Endothelial cell (in vitro differentiated cells): ENCODE measurements around the gene CAST. TPM values are rescaled to one million over a fixed set of nuclear protein-coding genes. Genes with fewer than 3 reads are reported as not detected.
"Not testable (repeated sequence)": the region's sequence is repeated elsewhere in the genome, so short reads cannot be mapped to it uniquely, and the experiment has no call there.

Experiments
- DNase-seq: peaks from one replicate; pipeline ENCODE4 v3.0.0; 2021; ENCODE audit warnings: low spot score
- H3K27ac Mint-ChIP-seq: one replicate; pipeline ENCODE4 v1.8.0; 2021; ENCODE audit warnings: mixed read lengths, inconsistent platforms; ENCODE audit not compliant: unreplicated experiment
- H3K27me3 Mint-ChIP-seq: one replicate; pipeline ENCODE4 v1.8.0; 2021; ENCODE audit warnings: mild to moderate bottlenecking, moderate library complexity, mixed read lengths, inconsistent platforms; ENCODE audit not compliant: unreplicated experiment
- H3K36me3 Mint-ChIP-seq: one replicate; pipeline ENCODE4 v1.8.0; 2021; ENCODE audit warnings: mild to moderate bottlenecking, low read depth, mixed read lengths, inconsistent platforms; ENCODE audit not compliant: unreplicated experiment
- H3K4me1 Mint-ChIP-seq: one replicate; pipeline ENCODE4 v1.8.0; 2021; ENCODE audit warnings: mild to moderate bottlenecking, mixed read lengths, inconsistent platforms; ENCODE audit not compliant: unreplicated experiment
- H3K4me3 Mint-ChIP-seq: one replicate; pipeline ENCODE4 v1.8.0; 2021; ENCODE audit warnings: mild to moderate bottlenecking, mixed read lengths, inconsistent platforms; ENCODE audit not compliant: unreplicated experiment
- H3K9me3 Mint-ChIP-seq: one replicate; pipeline ENCODE4 v1.8.0; 2021; ENCODE audit warnings: mixed read lengths, inconsistent platforms; ENCODE audit not compliant: unreplicated experiment
- long read RNA-seq: library from polyadenylated mRNA; unstranded; transcript quantifications from one replicate; pipeline ENCODE4 v2.0.0, GENCODE V29; 2020; ENCODE audit not compliant: unreplicated experiment
- total RNA-seq: library from RNA; stranded (reverse); fragmentation: NEBNext Ultra II Directional; extraction: Animal tissue kit (Norgen Biotek cat#: 25700); gene quantifications from one replicate; pipeline ENCODE4 v1.2.1, GENCODE V29; 2021; ENCODE audit not compliant: unreplicated experiment
- TF ChIP-seq, protein P1 (sequence below): fragments of 200-600 bp; sonication (generic); IDR thresholded peaks from one replicate; pipeline ENCODE4 v1.5.0; 2021; ENCODE audit warnings: antibody characterized with exemption; ENCODE audit not compliant: unreplicated experiment

CAST gene, protein sequence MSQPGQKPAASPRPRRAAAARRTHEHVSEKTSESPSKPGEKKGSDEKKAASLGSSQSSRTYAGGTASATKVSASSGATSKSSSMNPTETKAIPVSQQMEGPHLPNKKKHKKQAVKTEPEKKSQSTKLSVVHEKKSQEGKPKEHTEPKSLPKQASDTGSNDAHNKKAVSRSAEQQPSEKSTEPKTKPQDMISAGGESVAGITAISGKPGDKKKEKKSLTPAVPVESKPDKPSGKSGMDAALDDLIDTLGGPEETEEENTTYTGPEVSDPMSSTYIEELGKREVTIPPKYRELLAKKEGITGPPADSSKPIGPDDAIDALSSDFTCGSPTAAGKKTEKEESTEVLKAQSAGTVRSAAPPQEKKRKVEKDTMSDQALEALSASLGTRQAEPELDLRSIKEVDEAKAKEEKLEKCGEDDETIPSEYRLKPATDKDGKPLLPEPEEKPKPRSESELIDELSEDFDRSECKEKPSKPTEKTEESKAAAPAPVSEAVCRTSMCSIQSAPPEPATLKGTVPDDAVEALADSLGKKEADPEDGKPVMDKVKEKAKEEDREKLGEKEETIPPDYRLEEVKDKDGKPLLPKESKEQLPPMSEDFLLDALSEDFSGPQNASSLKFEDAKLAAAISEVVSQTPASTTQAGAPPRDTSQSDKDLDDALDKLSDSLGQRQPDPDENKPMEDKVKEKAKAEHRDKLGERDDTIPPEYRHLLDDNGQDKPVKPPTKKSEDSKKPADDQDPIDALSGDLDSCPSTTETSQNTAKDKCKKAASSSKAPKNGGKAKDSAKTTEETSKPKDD
- 105 TPM for total RNA-seq
- long read RNA-seq, full-length matches to known transcripts: 6 of 35 reads
- long read RNA-seq, partial matches to known transcripts: 16 of 35 reads
- long read RNA-seq, other reads (novel, unspliced or antisense): 13 of 35 reads

DNA sequence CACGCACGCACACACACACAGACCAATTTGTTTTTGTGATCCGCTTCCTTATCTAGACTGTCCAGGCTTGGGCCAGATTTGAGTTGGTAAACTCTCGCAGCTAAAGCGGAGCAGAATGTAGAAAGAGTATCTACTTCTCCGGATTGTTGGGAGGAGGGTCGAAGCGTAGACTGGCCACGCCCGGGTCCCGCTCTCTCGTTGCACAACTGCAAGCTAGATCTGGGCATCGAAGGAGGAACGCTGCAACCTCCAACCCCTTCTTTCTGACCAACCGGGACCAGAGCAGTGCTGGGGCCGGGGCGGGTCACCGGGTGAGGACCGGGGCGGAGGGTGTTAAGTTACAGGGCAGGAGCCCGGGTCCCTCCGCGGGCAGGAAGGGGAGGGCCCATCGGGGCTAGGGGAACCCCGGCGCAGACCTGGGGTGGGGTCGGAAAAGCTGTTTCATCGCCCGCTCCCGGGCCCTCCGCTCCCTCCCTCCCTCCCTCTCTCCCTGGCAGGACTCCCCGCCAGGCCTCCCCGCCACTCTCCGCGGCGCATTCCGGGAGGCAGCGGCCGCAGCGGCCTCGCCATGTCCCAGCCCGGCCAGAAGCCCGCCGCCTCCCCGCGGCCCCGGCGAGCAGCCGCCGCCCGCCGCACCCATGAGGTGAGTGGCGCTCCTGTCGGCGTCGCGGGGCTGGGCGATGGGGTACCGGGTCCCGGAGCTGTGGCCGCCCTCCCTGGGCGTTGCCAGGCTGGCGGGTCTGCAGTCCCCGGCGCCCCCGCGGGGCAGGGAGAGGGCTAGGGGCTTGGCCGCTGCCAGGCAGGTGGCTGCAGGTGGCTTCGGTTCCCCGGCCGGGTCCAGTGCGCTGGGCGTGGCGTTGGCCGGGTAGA, at the start of gene CAST:
Gene CAST, plus strand, starts transcription at position 522 of the 870 bp plus-strand sequence. Its CDS starts 47 bp downstream, at position 569.
- Mint-ChIP-seq H3K4me1 (peaks cover 11% of the 10 kb centered on the region), H3K27ac (peak within 1 kb of the TSS; percentile 83), H3K36me3 (no peaks in the 10 kb centered on the region), H3K27me3 (peaks cover 5% of the 10 kb centered on the region), H3K4me3 (peak within 1 kb of the TSS; percentile 95), H3K9me3 (no peaks in the 10 kb centered on the region)
- TF ChIP-seq, protein P1, sequence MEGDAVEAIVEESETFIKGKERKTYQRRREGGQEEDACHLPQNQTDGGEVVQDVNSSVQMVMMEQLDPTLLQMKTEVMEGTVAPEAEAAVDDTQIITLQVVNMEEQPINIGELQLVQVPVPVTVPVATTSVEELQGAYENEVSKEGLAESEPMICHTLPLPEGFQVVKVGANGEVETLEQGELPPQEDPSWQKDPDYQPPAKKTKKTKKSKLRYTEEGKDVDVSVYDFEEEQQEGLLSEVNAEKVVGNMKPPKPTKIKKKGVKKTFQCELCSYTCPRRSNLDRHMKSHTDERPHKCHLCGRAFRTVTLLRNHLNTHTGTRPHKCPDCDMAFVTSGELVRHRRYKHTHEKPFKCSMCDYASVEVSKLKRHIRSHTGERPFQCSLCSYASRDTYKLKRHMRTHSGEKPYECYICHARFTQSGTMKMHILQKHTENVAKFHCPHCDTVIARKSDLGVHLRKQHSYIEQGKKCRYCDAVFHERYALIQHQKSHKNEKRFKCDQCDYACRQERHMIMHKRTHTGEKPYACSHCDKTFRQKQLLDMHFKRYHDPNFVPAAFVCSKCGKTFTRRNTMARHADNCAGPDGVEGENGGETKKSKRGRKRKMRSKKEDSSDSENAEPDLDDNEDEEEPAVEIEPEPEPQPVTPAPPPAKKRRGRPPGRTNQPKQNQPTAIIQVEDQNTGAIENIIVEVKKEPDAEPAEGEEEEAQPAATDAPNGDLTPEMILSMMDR: no peak
- DNase-seq: peak; percentile 72

GRCh38 chr5:96614110-96614691, 48.0 kb upstream of the CAST start:
- DNase-seq: peak; percentile 55
- Mint-ChIP-seq H3K4me1 (peaks cover 5% of the 10 kb centered on the region), H3K4me3 (no peak overlapping the region), H3K9me3 (no peaks in the 10 kb centered on the region), H3K27me3 (no peaks in the 10 kb centered on the region), H3K27ac (no peak overlapping the region), H3K36me3 (peaks cover 4% of the 10 kb centered on the region)
- TF ChIP-seq, protein P1: peak; percentile 56

DNA sequence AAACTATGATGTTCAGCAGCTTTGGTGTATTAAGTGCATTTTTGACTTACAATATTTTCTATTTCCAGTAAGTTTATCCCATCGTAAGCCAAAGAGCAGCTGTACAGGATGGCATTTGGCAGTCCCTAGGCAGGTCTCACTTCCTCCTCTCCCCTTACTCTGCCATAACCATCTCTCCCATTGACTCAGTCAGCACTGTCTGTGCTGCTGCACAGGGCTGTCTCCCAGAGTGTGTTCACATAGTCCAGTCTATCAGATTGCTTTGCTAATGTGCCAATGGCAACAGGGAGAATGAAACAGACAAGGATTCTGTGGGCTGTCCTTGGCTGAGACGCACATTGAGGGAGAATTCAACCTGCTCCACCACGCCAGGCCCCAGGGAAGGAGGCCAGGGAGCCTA, 47.0 kb upstream of the CAST start:
- TF ChIP-seq, protein P1: no peak
- Mint-ChIP-seq H3K27me3 (no peaks in the 10 kb centered on the region), H3K36me3 (peaks cover 4% of the 10 kb centered on the region), H3K27ac (no peak overlapping the region), H3K9me3 (no peaks in the 10 kb centered on the region), H3K4me3 (no peak overlapping the region), H3K4me1 (peaks cover 5% of the 10 kb centered on the region)
- no peak for DNase-seq

DNA sequence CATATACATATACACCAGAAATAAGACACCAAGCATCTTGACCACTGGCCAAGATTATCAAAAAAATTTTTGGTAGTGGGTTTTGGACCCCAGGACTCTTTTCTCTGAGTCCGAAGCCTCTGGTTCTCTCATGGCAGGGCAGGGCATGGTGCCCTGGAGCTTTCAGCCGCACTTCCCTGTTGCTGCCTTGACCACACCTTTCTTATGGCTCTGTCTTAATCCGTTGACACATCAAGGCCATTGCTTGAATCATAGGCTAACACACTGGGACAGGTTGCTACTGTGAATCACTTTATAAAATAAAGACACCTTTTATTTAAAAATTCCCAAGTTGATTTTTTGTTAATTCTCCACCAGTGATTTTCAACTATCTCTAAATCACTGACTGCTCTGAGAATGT, 45.4 kb upstream of the CAST start:
- Mint-ChIP-seq H3K27me3 (no peaks in the 10 kb centered on the region), H3K36me3 (peaks cover 4% of the 10 kb centered on the region), H3K4me1 (peaks cover 5% of the 10 kb centered on the region), H3K27ac (no peak overlapping the region), H3K4me3 (no peak overlapping the region), H3K9me3 (no peaks in the 10 kb centered on the region)
- TF ChIP-seq, protein P1: no peak
- DNase-seq: no peak

- H3K4me3 Mint-ChIP-seq, H3K27me3 Mint-ChIP-seq, DNase-seq, H3K9me3 Mint-ChIP-seq, H3K27ac Mint-ChIP-seq, H3K4me1 Mint-ChIP-seq, H3K36me3 Mint-ChIP-seq: not testable (repeated sequence)
Measured at GRCh38 chr5:96618311-96619016, 43.7 kb upstream of the CAST start.
